A673 (cell line): Measurements from ENCODE around the gene HDAC10. TPM values are rescaled to one million over a fixed set of nuclear protein-coding genes. Genes with fewer than 3 reads are reported as not detected.

Experiments used
- BruUV-seq: library from RNA; stranded (reverse); fragments of 400-500 nt; replicated peaks from 2 replicates; lab custom pipeline; 2021; lab: Mats Ljungman, UMichigan
- CTCF ChIA-PET: fragments of 300-600 bp; sonication (Branson Sonifier 250); formaldehyde crosslinking; loops from one replicate; lab custom pipeline; 2022; ENCODE audit warnings: antibody characterized with exemption; lab: Charles Lee
- POLR2A ChIA-PET: fragments of 300-600 bp; sonication (Branson Sonifier 250); formaldehyde crosslinking; loops from one replicate; lab custom pipeline; 2022; ENCODE audit warnings: antibody characterized with exemption; ENCODE audit not compliant: low non-redundant PET; lab: Charles Lee
- DNase-seq: peaks from one replicate; pipeline ENCODE4 v3.0.0-alpha.2; 2015; ENCODE audit warnings: low spot score
- H3K27ac ChIP-seq: fragments of 200-600 bp; sonication (generic); 2 replicates; pipeline ENCODE4 v1.5.1; 2016; ENCODE audit warnings: mixed run types, low read depth, mild to moderate bottlenecking, mixed read lengths, antibody characterized with exemption, low read length; ENCODE audit not compliant: poor library complexity, severe bottlenecking
- H3K27me3 ChIP-seq: fragments of 200-600 bp; sonication (generic); replicated peaks from 2 replicates; pipeline ENCODE4 v1.6.1; 2017; ENCODE audit warnings: mixed run types, low read depth, mild to moderate bottlenecking, mixed read lengths, antibody characterized with exemption, low read length; ENCODE audit not compliant: insufficient read depth, poor library complexity
- H3K36me3 ChIP-seq: fragments of 200-600 bp; sonication (generic); 2 replicates; pipeline ENCODE4 v1.6.1; 2016; ENCODE audit warnings: mixed run types, mild to moderate bottlenecking, mixed read lengths, antibody characterized with exemption, low read length; ENCODE audit not compliant: insufficient read depth, poor library complexity, severe bottlenecking
- H3K4me1 ChIP-seq: fragments of 200-600 bp; sonication (generic); 2 replicates; pipeline ENCODE4 v1.6.1; 2017; ENCODE audit warnings: mixed run types, mild to moderate bottlenecking, mixed read lengths, antibody characterized with exemption, low read length; ENCODE audit not compliant: insufficient read depth, poor library complexity, severe bottlenecking
- H3K4me3 ChIP-seq: fragments of 200-600 bp; sonication (generic); 2 replicates; pipeline ENCODE4 v1.5.1; 2016; ENCODE audit warnings: low read depth, mixed run types, mild to moderate bottlenecking, mixed read lengths, low read length; ENCODE audit not compliant: poor library complexity, severe bottlenecking
- H3K9me3 ChIP-seq: fragments of 200-600 bp; sonication (generic); 2 replicates; pipeline ENCODE4 v1.6.1; 2016; ENCODE audit warnings: mixed run types, low read depth, mild to moderate bottlenecking, mixed read lengths, antibody characterized with exemption, low read length; ENCODE audit not compliant: poor library complexity, severe bottlenecking
- EZH2 ChIP-seq: fragments of 200-600 bp; sonication (generic); IDR thresholded peaks from 2 replicates; pipeline ENCODE4 v1.6.1; 2017; ENCODE audit warnings: borderline replicate concordance, low read depth, mild to moderate bottlenecking, mixed read lengths, antibody characterized with exemption, low read length; ENCODE audit not compliant: poor library complexity, severe bottlenecking
- intact Hi-C: fragments of 100-400 bp; cut with micrococcal nuclease; formaldehyde crosslinking; loops from one replicate; pipeline ENCODE4 v1.10.0; 2022; ENCODE audit not compliant: unreplicated experiment
- total RNA-seq: library from RNA; stranded (reverse); gene quantifications from 2 replicates; pipeline ENCODE4 v1.2.3, GENCODE V29; 2021
- TF ChIP-seq, protein P1 (sequence below): fragments of 300-800, 200-600 bp; sonication (generic); conservative IDR thresholded peaks from 2 replicates; pipeline ENCODE4 v1.5.1; 2017; ENCODE audit warnings: low read depth, mild to moderate bottlenecking, antibody characterized with exemption, low read length, moderate library complexity, mixed read lengths

Gene HDAC10
- total RNA-seq, 1 experiment from 2014 or later: 38.6 TPM

GRCh38 chr22:50226063-50226874 lies 24.8 kb downstream of the HDAC10 start:
- no peak overlapping the region for H3K4me3 ChIP-seq
- DNase-seq: no peak
- peaks cover 28% of the 10 kb centered on the region for H3K36me3 ChIP-seq
- TF ChIP-seq, protein P1, sequence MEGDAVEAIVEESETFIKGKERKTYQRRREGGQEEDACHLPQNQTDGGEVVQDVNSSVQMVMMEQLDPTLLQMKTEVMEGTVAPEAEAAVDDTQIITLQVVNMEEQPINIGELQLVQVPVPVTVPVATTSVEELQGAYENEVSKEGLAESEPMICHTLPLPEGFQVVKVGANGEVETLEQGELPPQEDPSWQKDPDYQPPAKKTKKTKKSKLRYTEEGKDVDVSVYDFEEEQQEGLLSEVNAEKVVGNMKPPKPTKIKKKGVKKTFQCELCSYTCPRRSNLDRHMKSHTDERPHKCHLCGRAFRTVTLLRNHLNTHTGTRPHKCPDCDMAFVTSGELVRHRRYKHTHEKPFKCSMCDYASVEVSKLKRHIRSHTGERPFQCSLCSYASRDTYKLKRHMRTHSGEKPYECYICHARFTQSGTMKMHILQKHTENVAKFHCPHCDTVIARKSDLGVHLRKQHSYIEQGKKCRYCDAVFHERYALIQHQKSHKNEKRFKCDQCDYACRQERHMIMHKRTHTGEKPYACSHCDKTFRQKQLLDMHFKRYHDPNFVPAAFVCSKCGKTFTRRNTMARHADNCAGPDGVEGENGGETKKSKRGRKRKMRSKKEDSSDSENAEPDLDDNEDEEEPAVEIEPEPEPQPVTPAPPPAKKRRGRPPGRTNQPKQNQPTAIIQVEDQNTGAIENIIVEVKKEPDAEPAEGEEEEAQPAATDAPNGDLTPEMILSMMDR: no peak
- TF ChIP-seq EZH2: no peak
- no TSS peak for BruUV-seq
- ChIA-PET POLR2A (no interaction called here), CTCF (no interaction called here)
- no peaks in the 10 kb centered on the region for H3K27me3 ChIP-seq
- H3K4me1 ChIP-seq: no peaks in the 10 kb centered on the region
- intact Hi-C loops: no loop called here
- H3K9me3 ChIP-seq: no peaks in the 10 kb centered on the region
- no peak overlapping the region for H3K27ac ChIP-seq

DNA sequence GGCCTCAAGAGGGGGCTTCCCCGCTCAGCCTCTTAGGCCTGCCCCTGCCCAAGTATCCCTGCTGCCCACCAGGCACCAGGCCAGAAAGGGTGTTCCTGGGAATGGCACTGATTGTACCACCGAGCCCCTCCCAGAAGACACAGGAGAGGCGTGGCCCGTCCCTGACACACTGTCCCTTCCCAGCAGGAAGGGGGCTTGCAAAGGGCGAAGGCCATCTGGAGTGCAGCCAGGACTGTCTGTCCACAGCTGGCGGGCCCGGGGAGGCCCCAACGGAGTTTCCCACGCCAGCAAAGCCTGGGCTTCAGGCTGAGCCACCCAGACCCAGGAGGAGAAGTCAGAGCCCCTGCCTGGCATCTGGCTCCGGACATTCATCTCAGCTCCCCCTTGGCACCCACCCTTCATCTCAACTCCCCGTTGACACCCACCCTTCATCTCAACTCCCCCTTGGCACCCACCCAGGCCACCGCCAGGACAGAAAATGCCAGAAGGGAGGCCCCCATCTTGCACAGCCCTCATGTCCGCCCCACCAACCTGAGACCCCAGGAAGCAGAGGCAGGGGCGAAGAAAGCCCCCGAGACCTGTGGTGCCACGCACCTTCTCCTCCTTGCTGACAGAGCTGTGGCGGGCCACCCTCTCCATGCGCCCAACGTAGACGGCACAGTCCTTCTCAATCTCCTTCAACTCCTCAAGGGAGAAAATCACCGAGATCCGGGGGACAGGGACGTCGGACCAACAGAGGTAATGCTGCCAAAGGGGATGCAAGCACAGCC lies 25.7 kb downstream of the HDAC10 start:
- CTCF ChIA-PET: no interaction called here
- no TSS peak for BruUV-seq
- no peaks in the 10 kb centered on the region for H3K27me3 ChIP-seq
- no peaks in the 10 kb centered on the region for H3K9me3 ChIP-seq
- TF ChIP-seq, protein P1: no peak
- TF ChIP-seq EZH2: no peak
- intact Hi-C loops: no loop called here
- no peak overlapping the region for H3K4me3 ChIP-seq
- no peak overlapping the region for H3K27ac ChIP-seq
- DNase-seq: no peak
- no peaks in the 10 kb centered on the region for H3K4me1 ChIP-seq
- H3K36me3 ChIP-seq: peaks cover 36% of the 10 kb centered on the region
- POLR2A ChIA-PET: no interaction called here

DNA sequence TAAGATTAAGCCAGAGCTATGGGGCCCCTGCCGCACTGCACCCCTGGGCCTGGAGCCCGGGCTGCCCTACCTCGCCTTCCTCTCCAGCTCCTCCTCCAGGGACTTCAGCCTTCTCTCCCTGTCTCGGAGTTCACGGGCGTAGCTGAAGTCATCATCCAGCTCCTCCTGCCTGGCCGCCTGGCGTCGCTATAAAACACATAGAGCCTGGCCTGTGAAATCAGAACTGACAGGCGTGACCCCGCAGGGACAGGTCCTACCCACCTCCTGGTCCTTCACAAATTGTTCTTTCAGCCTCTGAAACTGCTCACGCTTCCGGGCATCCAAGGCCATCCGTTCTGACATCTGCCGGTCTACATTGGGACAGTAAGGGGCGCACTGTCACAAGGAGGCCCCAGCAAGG lies 27.0 kb downstream of the HDAC10 start:
- no peak for DNase-seq
- Histone ChIP-seq H3K4me1 (peaks cover 8% of the 10 kb centered on the region), H3K27ac (no peak overlapping the region), H3K9me3 (no peaks in the 10 kb centered on the region), H3K4me3 (no peak overlapping the region), H3K27me3 (no peaks in the 10 kb centered on the region), H3K36me3 (peaks cover 42% of the 10 kb centered on the region)
- POLR2A ChIA-PET: no interaction called here
- no peak for TF ChIP-seq EZH2
- TF ChIP-seq, protein P1: no peak
- intact Hi-C loops: no loop called here
- BruUV-seq: no TSS peak
- CTCF ChIA-PET: no interaction called here
